ENCODE measurements around the gene BCL2L13. TPM values are rescaled to one million over a fixed set of nuclear protein-coding genes. Genes with fewer than 3 reads are reported as not detected.
"Not testable (repeated sequence)": the region's sequence is repeated elsewhere in the genome, so short reads cannot be mapped to it uniquely, and the experiment has no call there.

The BCL2L13 gene
- total RNA-seq, 1 experiment from 2014 or later, result 26.0 TPM

DNA sequence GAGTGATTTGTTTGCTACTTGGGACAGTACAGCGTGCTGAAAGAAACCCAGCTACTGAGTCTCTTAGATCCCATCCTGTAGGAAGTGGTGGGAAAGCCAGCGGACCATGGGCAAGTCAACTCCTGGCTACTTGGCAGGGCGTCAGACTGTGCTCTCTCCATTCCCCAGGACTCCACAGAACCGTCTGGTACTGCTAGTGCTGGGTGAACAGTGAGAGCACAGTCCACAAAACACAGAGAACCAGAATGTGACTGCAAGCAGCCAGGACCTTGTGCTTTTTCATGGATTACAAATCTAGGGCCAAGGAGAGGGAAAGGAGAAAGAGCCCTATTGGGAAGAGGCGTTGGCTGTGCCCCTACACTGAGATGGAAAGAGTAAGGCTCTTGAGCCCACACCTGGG lies 125.5 kb downstream of the BCL2L13 start:
- Mint-ChIP-seq H3K27me3 (ENCODE audit: low read depth) (no peaks in the 10 kb centered on the region), H3K27ac (no peak overlapping the region), H3K36me3 (ENCODE audit: insufficient read depth in 1 of 3, low read depth in 3 of 3) (no peaks in the 10 kb centered on the region), H3K9me3 (no peaks in the 10 kb centered on the region), H3K4me1 (peaks cover 12% of the 10 kb centered on the region in 2 experiments), H3K4me3 (no peak overlapping the region)
- no peaks in the 10 kb centered on the region for H3K4me1 ChIP-seq (ENCODE audit: insufficient read depth, low read length)
- no CpG with 5 or more reads among the region's 5 CpGs for whole genome bisulfite sequencing (ENCODE audit: extremely low coverage, insufficient read length, low lambda C conversion rate)
- H2BK12ac ChIP-seq (ENCODE audit: insufficient read length, low read depth, low read length), result no peak overlapping the region
- H3K27ac ChIP-seq (ENCODE audit: insufficient read length, low read depth, low read length), result no peak overlapping the region
- H3K23me2 ChIP-seq (ENCODE audit: insufficient read length, low read depth, low read length, poor library complexity, severe bottlenecking), result no peaks in the 10 kb centered on the region
- H2BK20ac ChIP-seq (ENCODE audit: low read depth, low read length, poor library complexity, severe bottlenecking), result no peak overlapping the region
- no peak overlapping the region for H4K8ac ChIP-seq (replicated peaks; ENCODE audit: insufficient read length, low read depth, low read length)
- H3K18ac ChIP-seq (ENCODE audit: insufficient read length, low read depth, low read length), result no peak overlapping the region
- H3K79me2 ChIP-seq (ENCODE audit: insufficient read depth, low read length), result no peaks in the 10 kb centered on the region; the same call in 1 of the 2 replicates
- no peak overlapping the region for H3T11ph ChIP-seq (ENCODE audit: low read length)
- TF ChIP-seq, protein P1, sequence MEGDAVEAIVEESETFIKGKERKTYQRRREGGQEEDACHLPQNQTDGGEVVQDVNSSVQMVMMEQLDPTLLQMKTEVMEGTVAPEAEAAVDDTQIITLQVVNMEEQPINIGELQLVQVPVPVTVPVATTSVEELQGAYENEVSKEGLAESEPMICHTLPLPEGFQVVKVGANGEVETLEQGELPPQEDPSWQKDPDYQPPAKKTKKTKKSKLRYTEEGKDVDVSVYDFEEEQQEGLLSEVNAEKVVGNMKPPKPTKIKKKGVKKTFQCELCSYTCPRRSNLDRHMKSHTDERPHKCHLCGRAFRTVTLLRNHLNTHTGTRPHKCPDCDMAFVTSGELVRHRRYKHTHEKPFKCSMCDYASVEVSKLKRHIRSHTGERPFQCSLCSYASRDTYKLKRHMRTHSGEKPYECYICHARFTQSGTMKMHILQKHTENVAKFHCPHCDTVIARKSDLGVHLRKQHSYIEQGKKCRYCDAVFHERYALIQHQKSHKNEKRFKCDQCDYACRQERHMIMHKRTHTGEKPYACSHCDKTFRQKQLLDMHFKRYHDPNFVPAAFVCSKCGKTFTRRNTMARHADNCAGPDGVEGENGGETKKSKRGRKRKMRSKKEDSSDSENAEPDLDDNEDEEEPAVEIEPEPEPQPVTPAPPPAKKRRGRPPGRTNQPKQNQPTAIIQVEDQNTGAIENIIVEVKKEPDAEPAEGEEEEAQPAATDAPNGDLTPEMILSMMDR (conservative IDR thresholded peaks at IDR 0.05), result no peak
- no peak overlapping the region for H2BK15ac ChIP-seq (ENCODE audit: low read depth, low read length)
- H3K79me1 ChIP-seq (ENCODE audit: insufficient read depth, low read depth, low read length, poor library complexity, severe bottlenecking), result peaks cover 5% of the 10 kb centered on the region
- H3K9me3 ChIP-seq (ENCODE audit: control insufficient read depth, low read depth, low read length), result no peaks in the 10 kb centered on the region
- H2AFZ ChIP-seq (ENCODE audit: low read length), result no peak overlapping the region
- no peaks in the 10 kb centered on the region for H3K27me3 ChIP-seq (ENCODE audit: insufficient read depth, low read length)
- no peak overlapping the region for H3K23ac ChIP-seq (ENCODE audit: insufficient read length, low read depth, low read length)
- DNase-seq, result no peak
- H3K14ac ChIP-seq (ENCODE audit: insufficient read depth, low read length), result no peak overlapping the region
- no peak overlapping the region for H2BK5ac ChIP-seq (ENCODE audit: insufficient read length, low read length)
- no peak overlapping the region for H3K9ac ChIP-seq (ENCODE audit: extremely low read depth, insufficient read length, low read length)
- H3K56ac ChIP-seq (ENCODE audit: insufficient read length, low read depth, low read length), result no peak overlapping the region
- H2BK120ac ChIP-seq (ENCODE audit: low read depth, low read length, poor library complexity, severe bottlenecking), result no peak overlapping the region
- H4K91ac ChIP-seq (ENCODE audit: insufficient read length, low read depth, low read length), result no peak overlapping the region
- no peak overlapping the region for H4K5ac ChIP-seq (ENCODE audit: insufficient read length, low read depth, low read length)
- H2AK5ac ChIP-seq (ENCODE audit: insufficient read length, low read length), result no peak overlapping the region
- no peak overlapping the region for H3K4ac ChIP-seq (ENCODE audit: low read depth, low read length)
- no peaks in the 10 kb centered on the region for H4K20me1 ChIP-seq (ENCODE audit: control insufficient read depth, insufficient read depth, insufficient read length)
- H3K4me2 ChIP-seq (ENCODE audit: insufficient read depth, insufficient read length, low read length), result no peak overlapping the region

DNA sequence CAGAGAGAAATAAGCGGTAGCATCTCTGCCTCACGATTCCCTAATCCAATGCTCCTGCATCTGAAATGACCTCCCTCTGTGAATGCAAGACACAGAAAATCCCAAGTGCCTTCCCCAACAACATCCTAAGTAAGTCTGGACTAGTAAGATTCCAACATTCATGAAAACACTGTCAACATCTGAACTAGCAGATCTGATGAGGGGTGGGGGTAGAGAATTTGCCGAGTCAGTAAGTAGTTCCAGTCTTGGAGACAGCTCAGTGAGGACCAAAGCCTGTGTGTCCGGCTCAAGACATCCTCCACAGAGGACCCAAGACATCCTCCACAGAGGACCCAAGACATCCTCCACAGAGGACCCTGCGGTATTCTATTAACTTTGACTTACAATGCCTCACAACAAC lies 126.3 kb downstream of the BCL2L13 start:
- H2BK5ac ChIP-seq (ENCODE audit: insufficient read length, low read length); H3K36me3 Mint-ChIP-seq (ENCODE audit: insufficient read depth in 1 of 3, low read depth in 3 of 3); H4K91ac ChIP-seq (ENCODE audit: insufficient read length, low read depth, low read length); H2BK120ac ChIP-seq (ENCODE audit: low read depth, low read length, poor library complexity, severe bottlenecking); H3K9me3 Mint-ChIP-seq; DNase-seq; H3K23me2 ChIP-seq (ENCODE audit: insufficient read length, low read depth, low read length, poor library complexity, severe bottlenecking); H3K27ac Mint-ChIP-seq; H2AK5ac ChIP-seq (ENCODE audit: insufficient read length, low read length); H3K27ac ChIP-seq (ENCODE audit: insufficient read length, low read depth, low read length); H4K20me1 ChIP-seq (ENCODE audit: control insufficient read depth, insufficient read depth, insufficient read length); H2BK15ac ChIP-seq (ENCODE audit: low read depth, low read length); H3T11ph ChIP-seq (ENCODE audit: low read length); H3K14ac ChIP-seq (ENCODE audit: insufficient read depth, low read length); H3K23ac ChIP-seq (ENCODE audit: insufficient read length, low read depth, low read length); H3K4me3 Mint-ChIP-seq; H3K56ac ChIP-seq (ENCODE audit: insufficient read length, low read depth, low read length); H3K18ac ChIP-seq (ENCODE audit: insufficient read length, low read depth, low read length); H3K79me1 ChIP-seq (ENCODE audit: insufficient read depth, low read depth, low read length, poor library complexity, severe bottlenecking); H3K4ac ChIP-seq (ENCODE audit: low read depth, low read length); H3K9ac ChIP-seq (ENCODE audit: extremely low read depth, insufficient read length, low read length); H2BK20ac ChIP-seq (ENCODE audit: low read depth, low read length, poor library complexity, severe bottlenecking); H3K4me2 ChIP-seq (ENCODE audit: insufficient read depth, insufficient read length, low read length); H4K8ac ChIP-seq (replicated peaks; ENCODE audit: insufficient read length, low read depth, low read length); H2AFZ ChIP-seq (ENCODE audit: low read length); H2BK12ac ChIP-seq (ENCODE audit: insufficient read length, low read depth, low read length); H3K79me2 ChIP-seq (ENCODE audit: insufficient read depth, low read length); H3K4me1 ChIP-seq (ENCODE audit: insufficient read depth, low read length); H4K5ac ChIP-seq (ENCODE audit: insufficient read length, low read depth, low read length); H3K27me3 ChIP-seq (ENCODE audit: insufficient read depth, low read length); H3K9me3 ChIP-seq (ENCODE audit: control insufficient read depth, low read depth, low read length); H3K27me3 Mint-ChIP-seq (ENCODE audit: low read depth): not testable (repeated sequence)
- H3K4me1 Mint-ChIP-seq, result peaks cover 12% of the 10 kb centered on the region in 2 experiments
- no CpG with 5 or more reads among the region's 5 CpGs for WGBS (ENCODE audit: extremely low coverage, insufficient read length, low lambda C conversion rate)
